Calu3 (cell line): ENCODE data around the gene SLC16A3. TPM values are rescaled to one million over a fixed set of nuclear protein-coding genes. Genes with fewer than 3 reads are reported as not detected.
"Not testable (repeated sequence)": the region's sequence is repeated elsewhere in the genome, so short reads cannot be mapped to it uniquely, and the experiment has no call there.

Experiments used
- BruUV-seq: library from RNA; stranded (reverse); fragments of 400-500 nt; replicated peaks from 2 replicates; lab custom pipeline; 2021; lab: Mats Ljungman, UMichigan
- CTCF ChIA-PET: fragments of 300-600 bp; sonication (Branson Sonifier 250); formaldehyde crosslinking; loops from one replicate; lab custom pipeline; 2022; ENCODE audit warnings: antibody characterized with exemption; lab: Charles Lee
- DNase-seq: peaks from one replicate; pipeline ENCODE4 v3.0.0; 2022
- H3K27ac Mint-ChIP-seq: one replicate; pipeline ENCODE4 v1.8.0; 2022; ENCODE audit warnings: mixed read lengths; ENCODE audit not compliant: unreplicated experiment
- H3K27me3 Mint-ChIP-seq: one replicate; pipeline ENCODE4 v1.8.0; 2022; ENCODE audit warnings: mixed read lengths; ENCODE audit not compliant: unreplicated experiment
- H3K36me3 Mint-ChIP-seq: one replicate; pipeline ENCODE4 v1.8.0; 2022; ENCODE audit warnings: mild to moderate bottlenecking, moderate library complexity, mixed read lengths; ENCODE audit not compliant: insufficient read depth, unreplicated experiment
- H3K4me1 Mint-ChIP-seq: one replicate; pipeline ENCODE4 v1.8.0; 2022; ENCODE audit warnings: mild to moderate bottlenecking, low read depth, mixed read lengths; ENCODE audit not compliant: unreplicated experiment
- H3K4me3 Mint-ChIP-seq: one replicate; pipeline ENCODE4 v1.8.0; 2022; ENCODE audit warnings: mild to moderate bottlenecking, low read depth, moderate library complexity, mixed read lengths; ENCODE audit not compliant: unreplicated experiment
- H3K9me3 Mint-ChIP-seq: one replicate; pipeline ENCODE4 v1.8.0; 2022; ENCODE audit warnings: low read depth, mixed read lengths; ENCODE audit not compliant: unreplicated experiment
- CTCF ChIP-seq: fragments of 200-600 bp; IDR thresholded peaks from one replicate; pipeline ENCODE4 v1.8.0; 2022; ENCODE audit warnings: antibody characterized with exemption; ENCODE audit not compliant: unreplicated experiment
- intact Hi-C: fragments of 100-400 bp; cut with micrococcal nuclease; formaldehyde crosslinking; loops from one replicate; pipeline ENCODE4 v1.10.0; 2022; ENCODE audit not compliant: unreplicated experiment
- total RNA-seq: library from RNA; stranded (reverse); gene quantifications from 2 replicates; pipeline ENCODE4 v1.2.3, GENCODE V29; 2022

Gene SLC16A3
- total RNA-seq, 1 experiment from 2014 or later, result 47.2 TPM

- no peaks in the 10 kb centered on the region for H3K27me3 Mint-ChIP-seq
- no peaks in the 10 kb centered on the region for H3K9me3 Mint-ChIP-seq
- CTCF ChIA-PET, result no interaction called here
- peaks cover 9% of the 10 kb centered on the region for H3K4me1 Mint-ChIP-seq
- no peak for TF ChIP-seq CTCF
- H3K27ac Mint-ChIP-seq, result no peak overlapping the region
- H3K4me3 Mint-ChIP-seq, result no peak overlapping the region
- peaks cover 73% of the 10 kb centered on the region for H3K36me3 Mint-ChIP-seq
- no peak for DNase-seq
- BruUV-seq, result no TSS peak
- intact Hi-C loops, result no loop called here
Observed at GRCh38 chr17:82253179-82253544, 24.3 kb downstream of the SLC16A3 start.

- DNase-seq, H3K4me1 Mint-ChIP-seq, H3K9me3 Mint-ChIP-seq, H3K27ac Mint-ChIP-seq, intact Hi-C loops, H3K4me3 Mint-ChIP-seq, BruUV-seq, H3K27me3 Mint-ChIP-seq: not testable (repeated sequence)
- peaks cover 74% of the 10 kb centered on the region for H3K36me3 Mint-ChIP-seq
- CTCF ChIA-PET, result interaction anchor here (0.7 kb wide), 1 partner anchor 232 kb away, joined by 3 read pairs; the partner anchor contains the start of gene CENPX
Observed at GRCh38 chr17:82254096-82254495, 25.3 kb downstream of the SLC16A3 start.

- peaks cover 76% of the 10 kb centered on the region for H3K36me3 Mint-ChIP-seq
- BruUV-seq, H3K9me3 Mint-ChIP-seq, DNase-seq, H3K4me3 Mint-ChIP-seq, H3K27me3 Mint-ChIP-seq, intact Hi-C loops, H3K27ac Mint-ChIP-seq, H3K4me1 Mint-ChIP-seq: not testable (repeated sequence)
- CTCF ChIA-PET, result interaction anchor here (0.7 kb wide), 1 partner anchor 232 kb away, joined by 3 read pairs; the partner anchor contains the start of gene CENPX
Observed at GRCh38 chr17:82254746-82255145, 25.9 kb downstream of the SLC16A3 start.

GRCh38 chr17:82255402-82255972, 26.6 kb downstream of the SLC16A3 start:
- no peak for TF ChIP-seq CTCF
- Mint-ChIP-seq H3K27me3 (no peaks in the 10 kb centered on the region), H3K9me3 (no peaks in the 10 kb centered on the region), H3K4me1 (no peaks in the 10 kb centered on the region), H3K36me3 (peaks cover 75% of the 10 kb centered on the region), H3K4me3 (no peak overlapping the region), H3K27ac (peak overlapping the region; percentile 37)
- CTCF ChIA-PET, result no interaction called here
- intact Hi-C loops, result no loop called here
- no TSS peak for BruUV-seq
- no peak for DNase-seq

- CTCF ChIA-PET, result no interaction called here
- Mint-ChIP-seq H3K9me3 (no peaks in the 10 kb centered on the region), H3K4me1 (no peaks in the 10 kb centered on the region), H3K4me3 (no peak overlapping the region), H3K27ac (peak overlapping the region; percentile 37), H3K27me3 (no peaks in the 10 kb centered on the region), H3K36me3 (peaks cover 77% of the 10 kb centered on the region)
- BruUV-seq, result no TSS peak
- TF ChIP-seq CTCF, result no peak
- intact Hi-C loops, result no loop called here
- DNase-seq, result no peak
Observed at GRCh38 chr17:82256242-82256885, 27.5 kb downstream of the SLC16A3 start.
